HepG2 (cell line): ENCODE measurements around the gene PTGER4. TPM values are rescaled to one million over a fixed set of nuclear protein-coding genes. Genes with fewer than 3 reads are reported as not detected.

Experiments
- ATAC-seq: fragments of 200-7000 bp; cut with Tn5 transposase; 3 replicates; pipeline ENCODE4 v1.9.1; 2020; ENCODE audit warnings: mild to moderate bottlenecking, moderate library complexity
- BruUV-seq: library from RNA; stranded (reverse); fragments of 400-500 nt; replicated peaks from 2 replicates; lab custom pipeline; 2021; lab: Mats Ljungman, UMichigan
- CTCF ChIA-PET: fragments of 300-600 bp; formaldehyde crosslinking; extraction: SDS; loops from one replicate; lab custom pipeline; 2021; ENCODE audit warnings: low total read pairs, inconsistent platforms, low intra/inter-chr PET ratio; lab: Yijun Ruan, JAX
- POLR2A ChIA-PET: fragments of 350-600 bp; sonication (Branson Sonifier 250); formaldehyde crosslinking; loops from one replicate; lab custom pipeline; 2020; ENCODE audit warnings: antibody characterized with exemption, inconsistent platforms; lab: Yijun Ruan, JAX
- DNase-seq: peaks from one replicate; pipeline ENCODE4 v3.0.0-alpha.2; 2015; ENCODE audit warnings: low spot score
- FAIRE-seq: peaks from 3 replicates; lab custom pipeline; 2011; peaks lifted over from hg19 to GRCh38; lab: Jason Lieb, UNC
- H2AFZ ChIP-seq: one replicate; pipeline ENCODE4 v1.6.1; 2011; ENCODE audit warnings: low read length, inconsistent platforms
- H3K27ac ChIP-seq: fragments of 300-600 bp; 3 replicates; pipeline ENCODE4 v1.8.0; 2011; ENCODE audit warnings: mixed run types, mild to moderate bottlenecking, mixed read lengths, low read length, inconsistent platforms; ENCODE audit not compliant: insufficient read depth; ENCODE audit errors: extremely low read length
- H3K27me3 ChIP-seq, 2 experiments: fragments of 200-600 bp in 1 of 2; 2 replicates in 1 of 2; 3 replicates in 1 of 2; pipeline versions ENCODE4 v1.6.0 to v1.8.0; 2011; ENCODE audit warnings: low read length in 2 of 2, mild to moderate bottlenecking in 2 of 2, moderate library complexity in 2 of 2, inconsistent platforms in 1 of 2; ENCODE audit not compliant: insufficient read depth in 2 of 2, control insufficient read depth in 1 of 2
- H3K36me3 ChIP-seq, 2 experiments: fragments of 200-600 bp in 1 of 2; replicated peaks in 1 of 2; 2 replicates in 1 of 2; 3 replicates in 1 of 2; pipeline versions ENCODE4 v1.5.1 to v1.8.0; 2011; ENCODE audit warnings: low read length in 2 of 2, inconsistent platforms in 1 of 2; ENCODE audit not compliant: insufficient read depth in 2 of 2, control insufficient read depth in 1 of 2
- H3K4me1 ChIP-seq: 2 replicates; pipeline ENCODE4 v1.5.1; 2012; ENCODE audit warnings: low read length, inconsistent platforms; ENCODE audit not compliant: insufficient read depth
- H3K4me2 ChIP-seq: 2 replicates; pipeline ENCODE4 v1.6.0; 2011; ENCODE audit warnings: low read depth, low read length, inconsistent platforms
- H3K4me3 ChIP-seq, 3 experiments: fragments of 200-600 bp in 1 of 3; sonication (generic), shearing (Covaris generic) in 1 of 3; replicated peaks in 1 of 3; 2 replicates each; pipeline ENCODE4 v1.5.1; 2011 to 2016; ENCODE audit warnings: low read length in 3 of 3, inconsistent platforms in 2 of 3, low read depth in 2 of 3, mild to moderate bottlenecking in 2 of 3, control low read depth in 1 of 3, mixed read lengths in 1 of 3; ENCODE audit not compliant: insufficient read depth in 1 of 3
- H3K79me2 ChIP-seq: one replicate; pipeline ENCODE4 v1.6.1; 2011; ENCODE audit warnings: low read length, inconsistent platforms; ENCODE audit not compliant: insufficient read depth
- H3K9ac ChIP-seq: 2 replicates; pipeline ENCODE4 v1.6.0; 2011; ENCODE audit warnings: mild to moderate bottlenecking, low read depth, low read length, inconsistent platforms; ENCODE audit not compliant: insufficient read depth
- H3K9me3 ChIP-seq: 2 replicates; pipeline ENCODE4 v1.5.1; 2012; ENCODE audit warnings: mild to moderate bottlenecking, low read length
- H4K20me1 ChIP-seq: 2 replicates; pipeline ENCODE4 v1.6.0; 2011; ENCODE audit warnings: inconsistent platforms, mild to moderate bottlenecking, low read length, moderate library complexity; ENCODE audit not compliant: insufficient read depth
- ADNP ChIP-seq: sonication (generic); formaldehyde crosslinking; IDR thresholded peaks from 2 replicates; pipeline ENCODE4 v1.4.0; 2020; ENCODE audit warnings: missing genetic modification reagents
- BORCS8-MEF2B ChIP-seq: sonication (generic); formaldehyde crosslinking; IDR thresholded peaks from 2 replicates; pipeline ENCODE4 v1.8.0; 2022; ENCODE audit warnings: mild to moderate bottlenecking, missing genetic modification reagents
- FOXK1 ChIP-seq: sonication (generic); formaldehyde crosslinking; IDR thresholded peaks from 2 replicates; pipeline ENCODE4 v1.4.0; 2020; ENCODE audit warnings: low read depth, missing genetic modification reagents, borderline replicate concordance
- FUBP1 ChIP-seq: sonication (generic); formaldehyde crosslinking; IDR thresholded peaks from 2 replicates; pipeline ENCODE4 v1.5.1; 2020; ENCODE audit warnings: missing genetic modification reagents, mild to moderate bottlenecking, borderline replicate concordance
- HDAC1 ChIP-seq: sonication (generic); formaldehyde crosslinking; IDR thresholded peaks from 2 replicates; pipeline ENCODE4 v1.5.1; 2020; ENCODE audit warnings: mild to moderate bottlenecking, missing genetic modification reagents
- HNRNPLL ChIP-seq: fragments of 200-400 bp; formaldehyde crosslinking; IDR thresholded peaks from 2 replicates; pipeline ENCODE4 v1.6.1; 2017; ENCODE audit warnings: mild to moderate bottlenecking, low read depth, low read length; ENCODE audit not compliant: poor library complexity, severe bottlenecking
- KDM2A ChIP-seq: sonication (generic); formaldehyde crosslinking; IDR thresholded peaks from 2 replicates; pipeline ENCODE4 v1.4.0; 2020; ENCODE audit warnings: low read depth, missing genetic modification reagents, borderline replicate concordance
- MAX ChIP-seq: IDR thresholded peaks from 2 replicates; pipeline ENCODE4 v1.6.1; 2012; ENCODE audit warnings: inconsistent platforms
- MZF1 ChIP-seq: sonication (generic); formaldehyde crosslinking; IDR thresholded peaks from 2 replicates; pipeline ENCODE4 v1.8.1; 2023; ENCODE audit warnings: mild to moderate bottlenecking, missing genetic modification reagents, borderline replicate concordance
- NFYB ChIP-seq: sonication (generic); formaldehyde crosslinking; IDR thresholded peaks from 2 replicates; pipeline ENCODE4 v1.4.0; 2020; ENCODE audit warnings: missing genetic modification reagents
- NFYC ChIP-seq: IDR thresholded peaks from 2 replicates; pipeline ENCODE4 v1.6.1; 2016; ENCODE audit warnings: missing genetic modification reagents, missing compliant biosample characterization
- PAX8 ChIP-seq: sonication (generic); formaldehyde crosslinking; IDR thresholded peaks from 2 replicates; pipeline ENCODE4 v1.8.0; 2022; ENCODE audit warnings: mild to moderate bottlenecking, missing genetic modification reagents, borderline replicate concordance
- POGZ ChIP-seq: sonication (generic); formaldehyde crosslinking; IDR thresholded peaks from 2 replicates; pipeline ENCODE4 v1.4.0; 2020; ENCODE audit warnings: mild to moderate bottlenecking, missing genetic modification reagents
- RORA ChIP-seq: sonication (generic); formaldehyde crosslinking; IDR thresholded peaks from 2 replicates; pipeline ENCODE4 v1.5.0; 2020; ENCODE audit warnings: mild to moderate bottlenecking, missing genetic modification reagents, moderate library complexity
- SAP130 ChIP-seq: IDR thresholded peaks from 2 replicates; pipeline ENCODE4 v1.6.1; 2016; ENCODE audit warnings: low read depth
- SIX1 ChIP-seq: sonication (generic); formaldehyde crosslinking; IDR thresholded peaks from 2 replicates; pipeline ENCODE4 v1.4.0; 2020; ENCODE audit warnings: missing genetic modification reagents, borderline replicate concordance
- SP4 ChIP-seq: sonication (generic); formaldehyde crosslinking; IDR thresholded peaks from 2 replicates; pipeline ENCODE4 v1.8.1; 2023; ENCODE audit warnings: mild to moderate bottlenecking, missing genetic modification reagents
- U2AF2 ChIP-seq: fragments of 200-400 bp; formaldehyde crosslinking; IDR thresholded peaks from 2 replicates; pipeline ENCODE4 v1.6.1; 2017; ENCODE audit warnings: low read depth, mild to moderate bottlenecking, low read length
- ZNF263 ChIP-seq: sonication (generic); formaldehyde crosslinking; IDR thresholded peaks from 2 replicates; pipeline ENCODE4 v1.4.0; 2020; ENCODE audit warnings: missing genetic modification reagents
- ZNF569 ChIP-seq: sonication (generic); formaldehyde crosslinking; IDR thresholded peaks from 2 replicates; pipeline ENCODE4 v1.5.0; 2020; ENCODE audit warnings: mild to moderate bottlenecking, missing genetic modification reagents, moderate library complexity, borderline replicate concordance
- ZNF777 ChIP-seq: sonication (generic); formaldehyde crosslinking; IDR thresholded peaks from 2 replicates; pipeline ENCODE4 v1.4.0; 2020; ENCODE audit warnings: missing genetic modification reagents
- WGBS: methylation state at CpG from one replicate; pipeline ENCODE4 v1.1.6; 2017; ENCODE audit warnings: low lambda C conversion rate; 5-methylcytosine and 5-hydroxymethylcytosine counted together
- in situ Hi-C: cut with HindIII; loops from 2 replicates; pipeline ENCODE4 v1.10.0; 2017; ENCODE audit warnings: low pct_unique_long_range_greater_than_20kb; ENCODE audit not compliant: extremely low pct_ligation_motif_present
- intact Hi-C: fragments of 100-400 bp; cut with micrococcal nuclease; formaldehyde crosslinking; loops from one replicate; pipeline ENCODE4 v1.10.0; 2022; ENCODE audit not compliant: unreplicated experiment
- polyA plus RNA-seq, 8 experiments: library from polyadenylated mRNA; depleted of rRNA in 3 of 8; stranded (reverse) in 7 of 8; unstranded in 1 of 8; fragments of >200 nt; fragmentation: Illumina TruSeq in 4 of 8; extraction: Trizol in 4 of 8; gene quantifications; 2 replicates each; pipeline versions ENCODE4 v1.2.1 to v1.2.3, GENCODE V29; 2011 to 2016; ENCODE audit warnings: low read depth in 4 of 8, missing spikeins in 1 of 8, mixed read lengths in 1 of 8; ENCODE audit not compliant: insufficient read depth in 1 of 8
- total RNA-seq, 5 experiments: library from RNA; depleted of rRNA; stranded (reverse); fragments of >200 nt; fragmentation: Illumina TruSeq; extraction: Trizol; gene quantifications; 2 replicates each; pipeline ENCODE4 v1.2.3, GENCODE V29; 2016; ENCODE audit warnings: low read depth in 1 of 5

Gene PTGER4
- total and polyA plus RNA-seq, 2 of the 13 experiments (the other 11 are each of a cell fraction or from before 2014, with no cell fraction given): 0.01 to 0.11 TPM

GRCh38 chr5:40679148-40679912 lies 385 bp upstream of the PTGER4 start:
- ChIA-PET POLR2A (no interaction called here), CTCF (no interaction called here)
- H3K79me2 ChIP-seq: no peaks in the 10 kb centered on the region
- H3K9me3 ChIP-seq: no peaks in the 10 kb centered on the region
- no peak for TF ChIP-seq RORA (CRISPR knock-in tag)
- TF ChIP-seq SP4 (CRISPR knock-in tag): peak; percentile 62; the same call in 1 of the 2 replicates
- no peak for TF ChIP-seq HDAC1 (CRISPR knock-in tag)
- TF ChIP-seq ZNF777 (CRISPR knock-in tag): peak; percentile 74
- no peak for TF ChIP-seq ZNF569
- peak; percentile 58 for TF ChIP-seq HNRNPLL
- peak; percentile 11; the same call in 1 of the 2 replicates for TF ChIP-seq KDM2A (CRISPR knock-in tag)
- no peak for TF ChIP-seq MZF1 (CRISPR knock-in tag)
- TF ChIP-seq PAX8 (CRISPR knock-in tag): no peak
- TF ChIP-seq MAX: 0 out of 2 replicates have a peak, but pooled peaks have one; percentile 29
- TF ChIP-seq ZNF263 (CRISPR knock-in tag): 0 out of 2 replicates have a peak, but pooled peaks have one; percentile 56
- no peak for TF ChIP-seq SIX1 (CRISPR knock-in tag)
- peak; percentile 49 for TF ChIP-seq NFYB (CRISPR knock-in tag)
- peak; percentile 11; the same call in 1 of the 2 replicates for TF ChIP-seq BORCS8-MEF2B (CRISPR knock-in tag)
- peak; percentile 54 for TF ChIP-seq NFYC (CRISPR knock-in tag)
- TF ChIP-seq SAP130: 0 out of 2 replicates have a peak, but pooled peaks have one; percentile 19
- TF ChIP-seq FOXK1 (CRISPR knock-in tag): no peak
- no peak for TF ChIP-seq ADNP (CRISPR knock-in tag)
- 0 out of 2 replicates have a peak, but pooled peaks have one; percentile 42 for TF ChIP-seq U2AF2
- TF ChIP-seq POGZ (CRISPR knock-in tag): 0 out of 2 replicates have a peak, but pooled peaks have one; percentile 23
- TF ChIP-seq FUBP1 (CRISPR knock-in tag): no peak
- DNase-seq: peak; percentile 32
- peaks cover 1 to 7% of the 10 kb centered on the region in 2 experiments; a peak in 2 of 5 replicates for H3K27me3 ChIP-seq
- peaks cover 12% of the 10 kb centered on the region; the same call in 1 of the 2 replicates for H3K4me1 ChIP-seq
- H3K27ac ChIP-seq: no peak overlapping the region
- FAIRE-seq: no peak
- BruUV-seq: no TSS peak
- in situ Hi-C loops (loop anchor here (25.0 kb wide), 1 partner anchor 1092 kb away; no protein-coding TSS in a partner anchor), intact Hi-C loops (no loop called here)
- no peak overlapping the region for H3K9ac ChIP-seq
- peak overlapping the region; percentile 42 for H2AFZ ChIP-seq
- H3K4me3 ChIP-seq: peak overlapping the region; percentile 61 to 75 (median 64)
- no peaks in the 10 kb centered on the region for H3K36me3 ChIP-seq
- peak; percentile 98 for ATAC-seq
- no peaks in the 10 kb centered on the region for H4K20me1 ChIP-seq
- H3K4me2 ChIP-seq: peak overlapping the region; percentile 86
- 2% methylated on average over 13 of the region's 60 CpGs for WGBS
